GM12878 (cell line): Measurements from ENCODE around the gene DAPK2. TPM values are rescaled to one million over a fixed set of nuclear protein-coding genes. Genes with fewer than 3 reads are reported as not detected.
A peak's percentile ranks its signal among the peaks of the same experiment; 100 is the strongest.

ENCODE experiments used
- ATAC-seq: fragments of 200-7000 bp; cut with Tn5 transposase; 3 replicates; pipeline ENCODE4 v1.9.1; 2020; ENCODE audit warnings: mild to moderate bottlenecking, moderate library complexity
- BruUV-seq: library from RNA; stranded (reverse); fragments of 400-500 nt; replicated peaks from 2 replicates; lab custom pipeline; 2021; lab: Mats Ljungman, UMichigan
- CTCF ChIA-PET: fragments of 300-600 bp; sonication (Branson Sonifier 250); formaldehyde crosslinking; extraction: SDS; loops from one replicate; lab custom pipeline; 2021; ENCODE audit warnings: inconsistent platforms; lab: Yijun Ruan, JAX
- POLR2A ChIA-PET: fragments of 350-600 bp; formaldehyde crosslinking; extraction: SDS; loops from one replicate; lab custom pipeline; 2021; ENCODE audit warnings: inconsistent platforms; lab: Charles Lee
- RAD21 ChIA-PET: fragments of 300-600 bp; sonication (Branson Sonifier 250); formaldehyde crosslinking; loops from one replicate; lab custom pipeline; 2023; ENCODE audit warnings: antibody characterized with exemption; ENCODE audit not compliant: unreplicated experiment; lab: Charles Lee
- SMC1A ChIA-PET: fragments of 300-600 bp; sonication (Branson Sonifier 250); formaldehyde crosslinking; loops from one replicate; lab custom pipeline; 2023; ENCODE audit not compliant: unreplicated experiment, uncharacterized antibody; lab: Charles Lee
- DNase-seq: peaks from one replicate; pipeline ENCODE4 v3.0.0-alpha.2; 2011; ENCODE audit warnings: low read depth, low spot score
- FAIRE-seq: peaks from 3 replicates; lab custom pipeline; 2011; peaks lifted over from hg19 to GRCh38; lab: Jason Lieb, UNC
- H2AFZ ChIP-seq: 2 replicates; pipeline ENCODE4 v1.6.0; 2011; ENCODE audit warnings: low read depth, low read length, control low read depth; ENCODE audit not compliant: control insufficient read depth
- H3K27ac ChIP-seq: 2 replicates; pipeline ENCODE4 v1.5.1; 2011; ENCODE audit warnings: control low read depth; ENCODE audit not compliant: control insufficient read depth, insufficient read depth
- H3K27me3 ChIP-seq, 2 experiments: replicated peaks in 1 of 2; 2 replicates each; pipeline versions ENCODE4 v1.6.0 to v1.6.1; 2011; ENCODE audit warnings: low read length in 1 of 2; ENCODE audit not compliant: control insufficient read depth in 2 of 2, insufficient read depth in 2 of 2
- H3K36me3 ChIP-seq, 2 experiments: 2 replicates each; pipeline ENCODE4 v1.5.1; 2011; ENCODE audit warnings: low read length in 1 of 2; ENCODE audit not compliant: control insufficient read depth in 2 of 2, insufficient read depth in 2 of 2
- H3K4me1 ChIP-seq: 2 replicates; pipeline ENCODE4 v1.6.1; 2011; ENCODE audit warnings: mild to moderate bottlenecking, low read length, moderate library complexity, mixed read lengths; ENCODE audit not compliant: control insufficient read depth, insufficient read depth
- H3K4me2 ChIP-seq: 2 replicates; pipeline ENCODE4 v1.6.0; 2011; ENCODE audit warnings: control low read depth; ENCODE audit not compliant: control insufficient read depth, insufficient read depth
- H3K4me3 ChIP-seq: fragments of 200-600 bp; sonication (generic); 2 replicates; pipeline ENCODE4 v1.5.1; 2016
- H3K79me2 ChIP-seq: 2 replicates; pipeline ENCODE4 v1.6.0; 2011; ENCODE audit warnings: low read length; ENCODE audit not compliant: control insufficient read depth, insufficient read depth
- H3K9ac ChIP-seq: 2 replicates; pipeline ENCODE4 v1.8.0; 2011; ENCODE audit warnings: low read length, control low read depth, mixed read lengths; ENCODE audit not compliant: control insufficient read depth, insufficient read depth
- H3K9me3 ChIP-seq: replicated peaks from 3 replicates; pipeline ENCODE4 v1.5.1; 2011; ENCODE audit warnings: mild to moderate bottlenecking, low read length; ENCODE audit not compliant: control insufficient read depth, insufficient read depth
- H4K20me1 ChIP-seq: 2 replicates; pipeline ENCODE4 v1.6.0; 2011; ENCODE audit not compliant: control insufficient read depth, insufficient read depth
- BCL11A ChIP-seq: IDR thresholded peaks from 2 replicates; pipeline ENCODE4 v1.6.1; 2011; ENCODE audit warnings: low read depth, low read length
- BRCA1 ChIP-seq: IDR thresholded peaks from 2 replicates; pipeline ENCODE4 v1.6.1; 2011; ENCODE audit warnings: low read depth, low read length, improper control_type of control experiment
- EGR1 ChIP-seq, 2 experiments: IDR thresholded peaks; 1 replicate in 1 of 2; 2 replicates in 1 of 2; pipeline ENCODE4 v1.6.1; 2011 to 2012; ENCODE audit warnings: low read depth in 2 of 2, low read length in 2 of 2, borderline replicate concordance in 1 of 2, mild to moderate bottlenecking in 1 of 2, moderate library complexity in 1 of 2
- HDGF ChIP-seq: fragments of 450-650 bp; IDR thresholded peaks from 2 replicates; pipeline ENCODE4 v1.6.1; 2016; ENCODE audit warnings: antibody characterized with exemption
- NKRF ChIP-seq: fragments of 450-650 bp; conservative IDR thresholded peaks from 2 replicates; pipeline ENCODE4 v1.6.1; 2017; ENCODE audit warnings: mild to moderate bottlenecking, moderate library complexity
- PAX5 ChIP-seq: IDR thresholded peaks from 2 replicates; pipeline ENCODE4 v1.6.1; 2011; ENCODE audit warnings: low read depth, low read length, borderline replicate concordance
- RBBP5 ChIP-seq: fragments of 200-600 bp; sonication (generic); conservative IDR thresholded peaks from 2 replicates; pipeline ENCODE4 v1.6.1; 2016
- SRF ChIP-seq, 2 experiments: IDR thresholded peaks; 2 replicates each; pipeline ENCODE4 v1.6.1; 2011; ENCODE audit warnings: low read depth in 2 of 2, low read length in 2 of 2, mild to moderate bottlenecking in 1 of 2, moderate library complexity in 1 of 2
- YBX1 ChIP-seq: fragments of 450-650 bp; IDR thresholded peaks from 2 replicates; pipeline ENCODE4 v1.6.1; 2016; ENCODE audit warnings: antibody characterized with exemption
- YY1 ChIP-seq: IDR thresholded peaks from 2 replicates; pipeline ENCODE4 v1.6.1; 2011; ENCODE audit warnings: low read depth, mild to moderate bottlenecking, low read length
- WGBS: methylation state at CpG from one replicate; pipeline ENCODE4 v1.1.6; 2016; ENCODE audit warnings: low lambda C conversion rate; ENCODE audit not compliant: insufficient replicate concordance, insufficient coverage; ENCODE audit errors: missing lambda C conversion rate; 5-methylcytosine and 5-hydroxymethylcytosine counted together
- in situ Hi-C: fragments of 300-500 bp; cut with MboI; formaldehyde crosslinking; loops from 9 replicates; pipeline ENCODE4 v1.14.3; 2018; ENCODE audit warnings: mixed read lengths
- intact Hi-C: fragments of 100-400 bp; cut with micrococcal nuclease; formaldehyde crosslinking; loops from one replicate; pipeline ENCODE4 v1.14.2; 2022; ENCODE audit not compliant: unreplicated experiment
- polyA plus RNA-seq, 11 experiments: library from polyadenylated mRNA; depleted of rRNA in 4 of 11; unstranded in 6 of 11; stranded (reverse) in 5 of 11; fragments of >200 nt; fragmentation: Nextera tagmentation in 4 of 11; fragmentation: Illumina TruSeq in 1 of 11; extraction: Ambion mirVana in 4 of 11; extraction: Trizol in 1 of 11; gene quantifications; 1 replicate in 1 of 11; 2 replicates in 10 of 11; pipeline versions ENCODE4 v1.2.1 to v1.2.3, GENCODE V29; 2011 to 2016; ENCODE audit warnings: inconsistent platforms in 2 of 11, missing spikeins in 2 of 11, low read depth in 1 of 11
- total RNA-seq, 4 experiments: library from RNA; depleted of rRNA in 3 of 4; stranded (reverse); fragments of >200 nt in 3 of 4; fragmentation: Illumina TruSeq in 1 of 4; extraction: Trizol in 1 of 4; gene quantifications; 2 replicates each; pipeline versions ENCODE4 v1.2.1 to v1.2.3, GENCODE V29; 2013 to 2021
- TF ChIP-seq, protein P1 (sequence below): fragments of 450-650 bp; IDR thresholded peaks from 2 replicates; pipeline ENCODE4 v1.6.1; 2016; ENCODE audit warnings: mild to moderate bottlenecking, moderate library complexity, borderline replicate concordance
- TF ChIP-seq, protein P2 (sequence below): IDR thresholded peaks from 2 replicates; pipeline ENCODE4 v1.6.1; 2011; ENCODE audit warnings: borderline replicate concordance, low read depth, mild to moderate bottlenecking, moderate library complexity, mixed read lengths, low read length; ENCODE audit not compliant: insufficient read depth; ENCODE audit errors: extremely low read length

DAPK2 gene
- total and polyA plus RNA-seq, 10 of the 15 experiments (the other 5 are each of a cell fraction or from before 2014, with no cell fraction given), result 0.69 to 8.4 (median 4.1) TPM

DNA sequence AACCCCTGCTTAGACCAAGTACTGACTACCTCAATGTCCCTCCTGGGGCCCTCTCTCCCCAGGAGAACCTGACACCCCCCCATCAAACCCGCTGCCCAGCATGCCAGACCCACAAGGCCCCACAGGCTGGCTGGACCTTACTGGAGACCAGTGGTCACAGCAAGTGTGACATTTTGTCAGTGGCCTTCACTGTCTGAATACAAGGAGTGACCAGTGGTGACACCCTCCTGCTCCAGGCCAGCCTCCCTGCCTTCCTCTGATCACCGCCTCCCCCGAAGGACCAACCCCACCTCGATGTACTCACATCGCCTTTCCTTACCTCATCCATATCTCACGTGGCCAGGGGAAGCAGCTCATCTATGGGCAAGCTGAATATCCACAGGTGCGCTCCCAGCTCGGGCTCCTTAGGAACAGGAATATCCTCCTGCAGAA is 150.5 kb downstream of the DAPK2 start:
- 72% methylated on average over 8 of the region's 8 CpGs for WGBS
- ChIA-PET POLR2A (interaction anchor here (0.7 to 2.8 kb wide), 4 partner anchors 13 to 149 kb away, joined by 3 to 15 read pairs (median 5); no protein-coding TSS in a partner anchor), RAD21 (interaction anchor here (0.8 to 9.0 kb wide), 15 partner anchors 12 to 257 kb away, joined by 3 to 77 read pairs (median 5); no protein-coding TSS in a partner anchor), SMC1A (interaction anchor here (0.8 to 9.9 kb wide), 17 partner anchors 9 to 170 kb away, joined by 3 to 143 read pairs (median 7); partner anchors contain the start of gene DAPK2), CTCF (interaction anchor here (0.7 to 8.7 kb wide), 13 partner anchors 9 to 198 kb away, joined by 3 to 147 read pairs (median 4); partner anchors contain the start of genes CIAO2A and DAPK2)
- Histone ChIP-seq H3K9me3 (no peaks in the 10 kb centered on the region; the same call in 2 of the 3 replicates), H3K27me3 (no peaks in the 10 kb centered on the region), H3K27ac (peak overlapping the region; percentile 84), H3K4me1 (peaks cover 63% of the 10 kb centered on the region), H3K4me3 (no peak overlapping the region), H3K36me3 (no peaks in the 10 kb centered on the region), H3K79me2 (no peaks in the 10 kb centered on the region), H2AFZ (no peak overlapping the region), H3K9ac (no peak overlapping the region; the same call in 1 of the 2 replicates), H3K4me2 (peak overlapping the region; percentile 70), H4K20me1 (no peaks in the 10 kb centered on the region)
- no peak for FAIRE-seq
- intact Hi-C loops (loop anchor here (1.0 to 10.0 kb wide), 3 partner anchors 74 to 391 kb away; partner anchors contain the start of gene USP3), in situ Hi-C loops (no loop called here)
- no peak for DNase-seq
- BruUV-seq, result no TSS peak
- TF ChIP-seq RBBP5 (no peak), PAX5 (peak; percentile 5; the same call in 1 of the 2 replicates), HDGF (0 out of 2 replicates have a peak, but pooled peaks have one; percentile 16), YY1 (no peak), BRCA1 (no peak), SRF (IDR thresholded peaks at IDR 0.05; ENCODE audit: low read depth in 2 of 2, low read length in 2 of 2) (no peak), YBX1 (no peak), NKRF (no peak), EGR1 (IDR thresholded peaks at IDR 0.05; ENCODE audit: borderline replicate concordance in 1 of 2, low read depth in 2 of 2, low read length in 2 of 2) (no peak), BCL11A (no peak)
- TF ChIP-seq, protein P1, sequence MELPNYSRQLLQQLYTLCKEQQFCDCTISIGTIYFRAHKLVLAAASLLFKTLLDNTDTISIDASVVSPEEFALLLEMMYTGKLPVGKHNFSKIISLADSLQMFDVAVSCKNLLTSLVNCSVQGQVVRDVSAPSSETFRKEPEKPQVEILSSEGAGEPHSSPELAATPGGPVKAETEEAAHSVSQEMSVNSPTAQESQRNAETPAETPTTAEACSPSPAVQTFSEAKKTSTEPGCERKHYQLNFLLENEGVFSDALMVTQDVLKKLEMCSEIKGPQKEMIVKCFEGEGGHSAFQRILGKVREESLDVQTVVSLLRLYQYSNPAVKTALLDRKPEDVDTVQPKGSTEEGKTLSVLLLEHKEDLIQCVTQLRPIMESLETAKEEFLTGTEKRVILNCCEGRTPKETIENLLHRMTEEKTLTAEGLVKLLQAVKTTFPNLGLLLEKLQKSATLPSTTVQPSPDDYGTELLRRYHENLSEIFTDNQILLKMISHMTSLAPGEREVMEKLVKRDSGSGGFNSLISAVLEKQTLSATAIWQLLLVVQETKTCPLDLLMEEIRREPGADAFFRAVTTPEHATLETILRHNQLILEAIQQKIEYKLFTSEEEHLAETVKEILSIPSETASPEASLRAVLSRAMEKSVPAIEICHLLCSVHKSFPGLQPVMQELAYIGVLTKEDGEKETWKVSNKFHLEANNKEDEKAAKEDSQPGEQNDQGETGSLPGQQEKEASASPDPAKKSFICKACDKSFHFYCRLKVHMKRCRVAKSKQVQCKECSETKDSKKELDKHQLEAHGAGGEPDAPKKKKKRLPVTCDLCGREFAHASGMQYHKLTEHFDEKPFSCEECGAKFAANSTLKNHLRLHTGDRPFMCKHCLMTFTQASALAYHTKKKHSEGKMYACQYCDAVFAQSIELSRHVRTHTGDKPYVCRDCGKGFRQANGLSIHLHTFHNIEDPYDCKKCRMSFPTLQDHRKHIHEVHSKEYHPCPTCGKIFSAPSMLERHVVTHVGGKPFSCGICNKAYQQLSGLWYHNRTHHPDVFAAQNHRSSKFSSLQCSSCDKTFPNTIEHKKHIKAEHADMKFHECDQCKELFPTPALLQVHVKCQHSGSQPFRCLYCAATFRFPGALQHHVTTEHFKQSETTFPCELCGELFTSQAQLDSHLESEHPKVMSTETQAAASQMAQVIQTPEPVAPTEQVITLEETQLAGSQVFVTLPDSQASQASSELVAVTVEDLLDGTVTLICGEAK, result no peak
- TF ChIP-seq, protein P2, sequence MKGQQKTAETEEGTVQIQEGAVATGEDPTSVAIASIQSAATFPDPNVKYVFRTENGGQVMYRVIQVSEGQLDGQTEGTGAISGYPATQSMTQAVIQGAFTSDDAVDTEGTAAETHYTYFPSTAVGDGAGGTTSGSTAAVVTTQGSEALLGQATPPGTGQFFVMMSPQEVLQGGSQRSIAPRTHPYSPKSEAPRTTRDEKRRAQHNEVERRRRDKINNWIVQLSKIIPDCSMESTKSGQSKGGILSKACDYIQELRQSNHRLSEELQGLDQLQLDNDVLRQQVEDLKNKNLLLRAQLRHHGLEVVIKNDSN, result no peak
- no peak for ATAC-seq
